Upper lobe of left lung (tissue), 4 donors: ENCODE measurements around the gene EPB41L4B.

ENCODE experiments used
- CTCF ChIP-seq, 6 experiments: fragments of 450-650 bp in 4 of 6; fragments of 200-600 bp in 2 of 6; sonication (generic) in 2 of 6; IDR thresholded peaks; one replicate each; pipeline ENCODE4 v1.5.1; 2016 to 2019; ENCODE audit warnings: antibody characterized with exemption in 6 of 6
- POLR2A ChIP-seq, 4 donors: fragments of 450-650 bp; IDR thresholded peaks; one replicate each; pipeline ENCODE4 v1.5.1; 2016 to 2017; ENCODE audit warnings: antibody characterized with exemption in 4 of 4, mild to moderate bottlenecking in 2 of 4

DNA sequence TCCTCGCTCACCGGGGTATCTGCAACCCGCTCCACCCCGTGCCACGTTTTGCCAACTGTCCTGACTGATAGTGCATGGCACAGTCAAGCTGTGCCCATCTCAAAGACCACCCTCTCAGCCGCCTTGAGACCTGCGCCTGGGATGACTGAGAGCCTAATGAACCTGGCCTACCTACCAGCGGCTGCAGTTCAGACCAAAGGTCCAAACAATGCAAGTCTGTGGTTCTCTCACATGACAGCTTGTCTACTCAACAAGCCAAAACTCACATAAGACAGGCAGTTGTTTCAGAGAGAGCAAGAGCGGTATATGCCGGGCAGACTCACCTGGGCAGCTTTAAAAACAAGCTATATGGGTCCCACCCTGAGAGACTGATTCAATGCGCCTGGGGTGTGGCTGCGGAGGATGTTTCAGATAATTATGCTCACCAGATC is 70.5 kb downstream of the EPB41L4B start:
- no peak for TF ChIP-seq CTCF (IDR thresholded peaks at IDR 0.05)
- no peak for TF ChIP-seq POLR2A (IDR thresholded peaks at IDR 0.05)
